SK-N-MC (cell line): Measurements from ENCODE around the gene MPG.

Source experiments
- DNase-seq: peaks from one replicate; pipeline ENCODE4 v3.0.0-alpha.2; 2011; ENCODE audit warnings: low read depth, low spot score
- H3K27ac ChIP-seq: fragments of 200-600 bp; sonication (generic); 2 replicates; pipeline ENCODE4 v1.5.1; 2016; ENCODE audit warnings: mixed run types
- H3K36me3 ChIP-seq: fragments of 200-600 bp; sonication (generic); 2 replicates; pipeline ENCODE4 v1.6.1; 2017; ENCODE audit warnings: antibody characterized with exemption, low read length, mixed read lengths; ENCODE audit not compliant: insufficient read depth
- H3K4me3 ChIP-seq: fragments of 200-600 bp; sonication (generic); 2 replicates; pipeline ENCODE4 v1.5.1; 2016
- H3K9ac ChIP-seq: fragments of 200-600 bp; sonication (generic); 2 replicates; pipeline ENCODE4 v1.8.0; 2017; ENCODE audit warnings: mixed run types, mixed read lengths; ENCODE audit not compliant: insufficient read length
- H3K9me3 ChIP-seq: fragments of 200-600 bp; sonication (generic); 2 replicates; pipeline ENCODE4 v1.6.1; 2017; ENCODE audit warnings: low read depth, mild to moderate bottlenecking, antibody characterized with exemption, low read length, moderate library complexity, mixed read lengths
- EZH2 ChIP-seq: fragments of 200-600 bp; sonication (generic); IDR thresholded peaks from one replicate; pipeline ENCODE4 v1.6.1; 2017; ENCODE audit warnings: antibody characterized with exemption
- FOXP2 ChIP-seq: optimal IDR thresholded peaks from 2 replicates; pipeline ENCODE3; 2011; ENCODE audit warnings: mild to moderate bottlenecking, moderate library complexity; ENCODE audit not compliant: insufficient read depth; ENCODE audit errors: extremely low read length, control extremely low read depth
- POLR2AphosphoS5 ChIP-seq: IDR thresholded peaks from 2 replicates; pipeline ENCODE4 v1.6.1; 2012; ENCODE audit warnings: mild to moderate bottlenecking, low read depth, low read length, borderline replicate concordance

MPG gene

GRCh38 chr16:47234-47633 is 30.8 kb upstream of the MPG start:
- H3K9ac ChIP-seq = no peak overlapping the region
- no peak for DNase-seq
- H3K9me3 ChIP-seq = no peaks in the 10 kb centered on the region
- H3K36me3 ChIP-seq = peaks cover 40% of the 10 kb centered on the region
- no peak overlapping the region for H3K27ac ChIP-seq
- no peak overlapping the region for H3K4me3 ChIP-seq
- TF ChIP-seq POLR2AphosphoS5 = no peak
- no peak for TF ChIP-seq FOXP2
- no peak for TF ChIP-seq EZH2

- Histone ChIP-seq H3K4me3 (0 out of 2 replicates have a peak overlapping the region, but pooled peaks have one; percentile 11), H3K27ac (no peak overlapping the region), H3K36me3 (peaks cover 31% of the 10 kb centered on the region), H3K9me3 (no peaks in the 10 kb centered on the region), H3K9ac (no peak overlapping the region)
- DNase-seq = no peak
- no peak for TF ChIP-seq FOXP2
- no peak for TF ChIP-seq EZH2
- TF ChIP-seq POLR2AphosphoS5 = no peak
Observed at GRCh38 chr16:50769-51591, 27.0 kb upstream of the MPG start.

- DNase-seq = peak; percentile 84
- Histone ChIP-seq H3K9ac (peak within 1 kb of the TSS; percentile 84), H3K36me3 (peaks cover 38% of the 10 kb centered on the region), H3K4me3 (peak within 1 kb of the TSS; percentile 96), H3K27ac (peak within 1 kb of the TSS; percentile 42; the same call in 1 of the 2 replicates), H3K9me3 (no peaks in the 10 kb centered on the region)
- TF ChIP-seq EZH2 (no peak), FOXP2 (peak; percentile 81), POLR2AphosphoS5 (peak; percentile 90)
Observed at GRCh38 chr16:53346-54236, 24.4 kb upstream of the MPG start, which contains the start of the genes POLR3K and SNRNP25. Gene POLR3K (minus strand): TSS chr16:53608. CDS start chr16:53586, 22 bp downstream. Gene SNRNP25 (plus strand): TSS chr16:53828. CDS start chr16:54017, 189 bp downstream.

GRCh38 chr16:54237-54581 is 23.8 kb upstream of the MPG start:
- Histone ChIP-seq H3K4me3 (peak overlapping the region; percentile 96), H3K27ac (no peak overlapping the region), H3K36me3 (peaks cover 38% of the 10 kb centered on the region), H3K9me3 (no peaks in the 10 kb centered on the region), H3K9ac (peak overlapping the region; percentile 84)
- DNase-seq = no peak
- TF ChIP-seq POLR2AphosphoS5 (no peak), FOXP2 (no peak), EZH2 (no peak)

GRCh38 chr16:55571-56136 is 22.4 kb upstream of the MPG start:
- no peak overlapping the region for H3K9ac ChIP-seq
- peaks cover 32% of the 10 kb centered on the region; the same call in 1 of the 2 replicates for H3K36me3 ChIP-seq
- H3K4me3 ChIP-seq = no peak overlapping the region

GRCh38 chr16:56231-56927 is 21.6 kb upstream of the MPG start:
- DNase-seq = no peak
- Histone ChIP-seq H3K9me3 (no peaks in the 10 kb centered on the region), H3K9ac (no peak overlapping the region), H3K36me3 (peaks cover 25% of the 10 kb centered on the region; the same call in 1 of the 2 replicates), H3K27ac (no peak overlapping the region), H3K4me3 (no peak overlapping the region)
- no peak for TF ChIP-seq POLR2AphosphoS5
- no peak for TF ChIP-seq FOXP2
- TF ChIP-seq EZH2 = no peak

More at GRCh38 chr16:55571-56136, 22.4 kb upstream of the MPG start:
- no peak for DNase-seq
- Histone ChIP-seq H3K27ac (no peak overlapping the region), H3K9me3 (no peaks in the 10 kb centered on the region)
- no peak for TF ChIP-seq EZH2
- TF ChIP-seq FOXP2 = no peak
- TF ChIP-seq POLR2AphosphoS5 = no peak

- Histone ChIP-seq H3K36me3 (peaks cover 22% of the 10 kb centered on the region; the same call in 1 of the 2 replicates), H3K27ac (no peak overlapping the region), H3K9me3 (no peaks in the 10 kb centered on the region), H3K9ac (no peak overlapping the region), H3K4me3 (no peak overlapping the region)
- no peak for DNase-seq
- TF ChIP-seq POLR2AphosphoS5 (no peak), FOXP2 (no peak), EZH2 (no peak)
Observed at GRCh38 chr16:57711-58110, 20.3 kb upstream of the MPG start.
